ENCODE measurements around the gene ENTPD2. TPM values are rescaled to one million over a fixed set of nuclear protein-coding genes. Genes with fewer than 3 reads are reported as not detected.

Gene ENTPD2
- total RNA-seq, 1 experiment from 2014 or later: 8.3 TPM

DNA sequence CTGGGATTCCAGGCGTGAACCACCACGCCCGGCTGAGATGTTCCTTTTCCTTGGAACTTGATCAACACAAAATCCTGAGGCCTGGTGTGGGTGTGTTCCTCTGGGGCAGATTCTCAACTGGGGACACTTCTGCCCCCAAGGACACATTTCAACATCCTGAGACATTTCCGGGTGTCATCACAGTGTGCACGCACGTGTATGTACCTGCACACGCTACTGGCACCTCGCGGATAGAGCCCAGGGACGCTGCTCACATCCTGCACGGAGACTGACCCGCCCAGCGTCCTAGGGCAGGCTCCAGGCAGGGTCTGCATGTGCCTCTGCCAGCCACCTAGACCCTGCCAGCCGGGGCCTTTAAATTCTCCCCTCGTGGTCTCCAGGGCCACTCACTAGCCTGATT is 8.5 kb upstream of the ENTPD2 start:
- ATAC-seq (no peak), DNase-seq (ENCODE audit: low spot score) (no peak)
- POLR2A ChIA-PET: no interaction called here
- CTCF ChIA-PET: interaction anchor here (2.1 to 2.4 kb wide), 2 partner anchors 28 to 71 kb away, joined by 9 to 33 read pairs; partner anchors contain the start of gene PAXX
- H3K9me3 Mint-ChIP-seq: no peaks in the 10 kb centered on the region
- H3K4me1 Mint-ChIP-seq: no peaks in the 10 kb centered on the region
- no peak overlapping the region for H3K27ac Mint-ChIP-seq
- no peak overlapping the region for H3K4me3 Mint-ChIP-seq
- H3K36me3 Mint-ChIP-seq: peaks cover 3% of the 10 kb centered on the region
- peaks cover 6% of the 10 kb centered on the region for H3K27me3 Mint-ChIP-seq (ENCODE audit: low read depth)
- no peak for TF ChIP-seq CBFB (CRISPR knock-in tag; IDR thresholded peaks at IDR 0.05; ENCODE audit: low read depth)
- TF ChIP-seq, protein P1, sequence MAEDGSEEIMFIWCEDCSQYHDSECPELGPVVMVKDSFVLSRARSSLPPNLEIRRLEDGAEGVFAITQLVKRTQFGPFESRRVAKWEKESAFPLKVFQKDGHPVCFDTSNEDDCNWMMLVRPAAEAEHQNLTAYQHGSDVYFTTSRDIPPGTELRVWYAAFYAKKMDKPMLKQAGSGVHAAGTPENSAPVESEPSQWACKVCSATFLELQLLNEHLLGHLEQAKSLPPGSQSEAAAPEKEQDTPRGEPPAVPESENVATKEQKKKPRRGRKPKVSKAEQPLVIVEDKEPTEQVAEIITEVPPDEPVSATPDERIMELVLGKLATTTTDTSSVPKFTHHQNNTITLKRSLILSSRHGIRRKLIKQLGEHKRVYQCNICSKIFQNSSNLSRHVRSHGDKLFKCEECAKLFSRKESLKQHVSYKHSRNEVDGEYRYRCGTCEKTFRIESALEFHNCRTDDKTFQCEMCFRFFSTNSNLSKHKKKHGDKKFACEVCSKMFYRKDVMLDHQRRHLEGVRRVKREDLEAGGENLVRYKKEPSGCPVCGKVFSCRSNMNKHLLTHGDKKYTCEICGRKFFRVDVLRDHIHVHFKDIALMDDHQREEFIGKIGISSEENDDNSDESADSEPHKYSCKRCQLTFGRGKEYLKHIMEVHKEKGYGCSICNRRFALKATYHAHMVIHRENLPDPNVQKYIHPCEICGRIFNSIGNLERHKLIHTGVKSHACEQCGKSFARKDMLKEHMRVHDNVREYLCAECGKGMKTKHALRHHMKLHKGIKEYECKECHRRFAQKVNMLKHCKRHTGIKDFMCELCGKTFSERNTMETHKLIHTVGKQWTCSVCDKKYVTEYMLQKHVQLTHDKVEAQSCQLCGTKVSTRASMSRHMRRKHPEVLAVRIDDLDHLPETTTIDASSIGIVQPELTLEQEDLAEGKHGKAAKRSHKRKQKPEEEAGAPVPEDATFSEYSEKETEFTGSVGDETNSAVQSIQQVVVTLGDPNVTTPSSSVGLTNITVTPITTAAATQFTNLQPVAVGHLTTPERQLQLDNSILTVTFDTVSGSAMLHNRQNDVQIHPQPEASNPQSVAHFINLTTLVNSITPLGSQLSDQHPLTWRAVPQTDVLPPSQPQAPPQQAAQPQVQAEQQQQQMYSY (CRISPR knock-in tag; IDR thresholded peaks at IDR 0.05): no peak
- TF ChIP-seq, protein P2, sequence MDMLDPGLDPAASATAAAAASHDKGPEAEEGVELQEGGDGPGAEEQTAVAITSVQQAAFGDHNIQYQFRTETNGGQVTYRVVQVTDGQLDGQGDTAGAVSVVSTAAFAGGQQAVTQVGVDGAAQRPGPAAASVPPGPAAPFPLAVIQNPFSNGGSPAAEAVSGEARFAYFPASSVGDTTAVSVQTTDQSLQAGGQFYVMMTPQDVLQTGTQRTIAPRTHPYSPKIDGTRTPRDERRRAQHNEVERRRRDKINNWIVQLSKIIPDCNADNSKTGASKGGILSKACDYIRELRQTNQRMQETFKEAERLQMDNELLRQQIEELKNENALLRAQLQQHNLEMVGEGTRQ (CRISPR knock-in tag; IDR thresholded peaks at IDR 0.05): no peak
- no peak for TF ChIP-seq ZBTB21 (CRISPR knock-in tag; IDR thresholded peaks at IDR 0.05; ENCODE audit: borderline replicate concordance)
- TF ChIP-seq ZNF423 (CRISPR knock-in tag; IDR thresholded peaks at IDR 0.05): no peak
- TF ChIP-seq, protein P3, sequence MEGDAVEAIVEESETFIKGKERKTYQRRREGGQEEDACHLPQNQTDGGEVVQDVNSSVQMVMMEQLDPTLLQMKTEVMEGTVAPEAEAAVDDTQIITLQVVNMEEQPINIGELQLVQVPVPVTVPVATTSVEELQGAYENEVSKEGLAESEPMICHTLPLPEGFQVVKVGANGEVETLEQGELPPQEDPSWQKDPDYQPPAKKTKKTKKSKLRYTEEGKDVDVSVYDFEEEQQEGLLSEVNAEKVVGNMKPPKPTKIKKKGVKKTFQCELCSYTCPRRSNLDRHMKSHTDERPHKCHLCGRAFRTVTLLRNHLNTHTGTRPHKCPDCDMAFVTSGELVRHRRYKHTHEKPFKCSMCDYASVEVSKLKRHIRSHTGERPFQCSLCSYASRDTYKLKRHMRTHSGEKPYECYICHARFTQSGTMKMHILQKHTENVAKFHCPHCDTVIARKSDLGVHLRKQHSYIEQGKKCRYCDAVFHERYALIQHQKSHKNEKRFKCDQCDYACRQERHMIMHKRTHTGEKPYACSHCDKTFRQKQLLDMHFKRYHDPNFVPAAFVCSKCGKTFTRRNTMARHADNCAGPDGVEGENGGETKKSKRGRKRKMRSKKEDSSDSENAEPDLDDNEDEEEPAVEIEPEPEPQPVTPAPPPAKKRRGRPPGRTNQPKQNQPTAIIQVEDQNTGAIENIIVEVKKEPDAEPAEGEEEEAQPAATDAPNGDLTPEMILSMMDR (IDR thresholded peaks at IDR 0.05): no peak
- TF ChIP-seq, protein P4, sequence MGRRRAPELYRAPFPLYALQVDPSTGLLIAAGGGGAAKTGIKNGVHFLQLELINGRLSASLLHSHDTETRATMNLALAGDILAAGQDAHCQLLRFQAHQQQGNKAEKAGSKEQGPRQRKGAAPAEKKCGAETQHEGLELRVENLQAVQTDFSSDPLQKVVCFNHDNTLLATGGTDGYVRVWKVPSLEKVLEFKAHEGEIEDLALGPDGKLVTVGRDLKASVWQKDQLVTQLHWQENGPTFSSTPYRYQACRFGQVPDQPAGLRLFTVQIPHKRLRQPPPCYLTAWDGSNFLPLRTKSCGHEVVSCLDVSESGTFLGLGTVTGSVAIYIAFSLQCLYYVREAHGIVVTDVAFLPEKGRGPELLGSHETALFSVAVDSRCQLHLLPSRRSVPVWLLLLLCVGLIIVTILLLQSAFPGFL (CRISPR knock-in tag; IDR thresholded peaks at IDR 0.05; ENCODE audit: borderline replicate concordance): no peak

DNA sequence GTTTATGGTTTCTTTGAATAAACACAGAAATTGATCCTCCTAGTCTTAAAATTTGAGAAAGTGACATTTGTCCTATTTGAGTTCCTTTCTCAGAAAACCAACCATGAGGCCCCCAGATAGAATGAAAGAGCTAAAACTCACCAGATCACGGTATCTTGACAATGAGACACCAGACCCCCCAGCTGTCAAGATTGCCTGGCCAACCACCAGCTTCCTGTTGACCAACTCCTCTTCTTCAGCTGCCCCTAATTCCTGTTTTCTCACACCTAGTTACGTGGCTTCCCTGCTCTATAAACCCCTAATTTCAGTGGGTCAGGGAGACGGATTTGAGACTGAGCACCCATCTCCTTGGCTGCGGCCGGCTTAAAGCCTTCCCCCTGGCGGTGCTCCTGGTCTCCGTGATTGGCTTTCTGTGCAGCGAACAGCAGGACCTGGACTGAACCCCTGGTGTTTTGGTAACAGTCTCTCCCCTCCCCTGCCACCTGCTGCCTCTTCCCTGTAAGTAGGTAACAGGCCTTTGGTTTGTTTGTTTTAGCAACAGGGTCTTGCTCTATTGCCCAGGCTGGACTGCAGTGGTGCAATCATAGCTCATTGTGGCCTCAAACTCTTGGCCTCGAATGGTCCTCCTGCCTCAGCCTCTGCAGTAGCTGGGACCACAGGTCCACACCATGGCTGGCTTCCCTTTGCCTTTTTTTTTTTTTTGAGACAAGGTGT is 4.8 kb upstream of the ENTPD2 start:
- Mint-ChIP-seq H3K4me1 (0 out of 2 replicates have a peak, but pooled peaks cover 2% of the 10 kb centered on the region), H3K27ac (no peak overlapping the region), H3K4me3 (no peak overlapping the region), H3K27me3 (ENCODE audit: low read depth) (peaks cover 19% of the 10 kb centered on the region), H3K36me3 (no peaks in the 10 kb centered on the region), H3K9me3 (no peaks in the 10 kb centered on the region)
- CTCF ChIA-PET: interaction anchor here (0.6 to 10.4 kb wide), 8 partner anchors 9 to 140 kb away, joined by 3 to 240 read pairs (median 8); partner anchors contain the start of genes ABCA2, NPDC1 and SAPCD2
- TF ChIP-seq GTF2I (CRISPR knock-in tag; conservative IDR thresholded peaks at IDR 0.05) (0 out of 2 replicates have a peak, but pooled peaks have one; percentile 22), ZNF121 (CRISPR knock-in tag; IDR thresholded peaks at IDR 0.05) (peak; percentile 76; the same call in 1 of the 2 replicates), KAT7 (CRISPR knock-in tag; IDR thresholded peaks at IDR 0.05; ENCODE audit: borderline replicate concordance) (no peak), NR3C1 (CRISPR knock-in tag; conservative IDR thresholded peaks at IDR 0.05; ENCODE audit: low read depth) (no peak), ETV6 (CRISPR knock-in tag; IDR thresholded peaks at IDR 0.05) (no peak), RORB (CRISPR knock-in tag; IDR thresholded peaks at IDR 0.05) (no peak)
- ATAC-seq (no peak), DNase-seq (ENCODE audit: low spot score) (no peak)
- POLR2A ChIA-PET: no interaction called here

DNA sequence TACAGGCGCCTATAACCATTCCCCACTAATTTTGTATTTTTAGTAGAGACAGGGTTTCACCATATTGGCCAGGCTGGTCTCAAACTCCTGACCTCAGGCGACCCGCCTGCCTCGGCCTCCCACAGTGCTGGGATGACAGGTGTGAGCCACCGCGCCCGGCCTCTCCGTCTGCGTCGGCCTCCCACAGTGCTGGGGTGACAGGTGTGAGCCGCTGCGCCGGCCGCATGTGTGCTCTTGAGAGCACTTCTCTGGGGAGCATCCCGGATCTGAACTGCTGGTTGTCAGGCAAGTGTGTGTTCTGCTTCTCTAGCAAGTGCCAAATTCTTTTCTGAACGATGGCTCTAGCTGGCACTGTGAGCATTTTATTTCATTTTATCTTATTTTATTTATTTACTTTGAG is 3.7 kb upstream of the ENTPD2 start:
- Mint-ChIP-seq H3K9me3 (no peaks in the 10 kb centered on the region), H3K36me3 (no peaks in the 10 kb centered on the region), H3K27me3 (ENCODE audit: low read depth) (peaks cover 26% of the 10 kb centered on the region), H3K27ac (no peak overlapping the region), H3K4me1 (0 out of 2 replicates have a peak, but pooled peaks cover 2% of the 10 kb centered on the region), H3K4me3 (no peak overlapping the region)
- no peak for DNase-seq (ENCODE audit: low spot score)
- no peak for ATAC-seq
- TF ChIP-seq ZNF121 (CRISPR knock-in tag; IDR thresholded peaks at IDR 0.05): no peak
- no peak for TF ChIP-seq FOXJ3 (CRISPR knock-in tag; IDR thresholded peaks at IDR 0.05; ENCODE audit: borderline replicate concordance)
- TF ChIP-seq ZNF232 (CRISPR knock-in tag; IDR thresholded peaks at IDR 0.05): no peak
- no peak for TF ChIP-seq ESRRA (CRISPR knock-in tag; IDR thresholded peaks at IDR 0.05; ENCODE audit: borderline replicate concordance)
- TF ChIP-seq EMX1 (CRISPR knock-in tag; IDR thresholded peaks at IDR 0.05): no peak
- TF ChIP-seq JUN (CRISPR knock-in tag; IDR thresholded peaks at IDR 0.05): no peak
- no peak for TF ChIP-seq ZNF396 (CRISPR knock-in tag; IDR thresholded peaks at IDR 0.05; ENCODE audit: borderline replicate concordance)
- no peak for TF ChIP-seq ELF4 (CRISPR knock-in tag; IDR thresholded peaks at IDR 0.05; ENCODE audit: low read depth)
- no peak for TF ChIP-seq MXD4 (CRISPR knock-in tag; IDR thresholded peaks at IDR 0.05; ENCODE audit: borderline replicate concordance)
- no peak for TF ChIP-seq ZNF423 (CRISPR knock-in tag; IDR thresholded peaks at IDR 0.05)
- ChIA-PET POLR2A (no interaction called here), CTCF (interaction anchor here (1.0 to 10.4 kb wide), 4 partner anchors 8 to 28 kb away, joined by 3 to 240 read pairs (median 19); partner anchors contain the start of genes ABCA2 and SAPCD2)
